Measurements from ENCODE around the gene DNAJC8.

The DNAJC8 gene

DNA sequence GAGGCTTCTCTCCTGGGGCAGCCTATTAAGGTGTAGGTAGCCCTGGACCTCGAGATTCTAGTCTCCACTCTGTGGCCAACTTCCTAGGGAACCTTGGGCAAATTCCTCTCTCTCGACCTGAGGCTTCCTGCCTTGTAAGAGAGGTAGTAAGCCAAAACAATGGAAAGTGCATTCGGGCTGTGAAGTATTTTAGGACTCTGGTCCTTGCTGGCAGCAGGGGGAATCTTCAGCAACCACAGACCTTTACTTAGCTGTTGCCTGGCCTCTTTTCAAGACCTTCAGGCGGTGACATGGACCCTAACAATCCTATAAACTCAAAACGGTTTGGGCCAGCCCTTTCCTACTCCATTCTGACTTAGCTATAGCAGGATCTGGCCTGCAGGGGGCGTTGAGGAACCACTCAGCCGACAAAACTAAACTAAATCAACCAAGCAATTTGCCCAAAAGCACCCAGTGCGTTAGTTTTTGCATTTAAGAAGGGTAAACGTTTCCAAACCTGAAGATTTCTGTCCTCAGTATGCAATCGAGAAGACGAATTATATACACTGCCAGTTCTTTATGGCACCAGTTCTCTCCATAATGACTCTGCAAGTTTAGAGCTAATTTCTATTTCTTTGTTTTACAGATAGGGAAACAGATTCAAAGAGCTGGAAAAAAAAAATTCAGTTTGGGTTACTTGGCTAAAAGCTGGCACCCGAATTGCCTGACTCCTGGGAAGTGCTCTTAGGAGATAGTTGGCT is 15.6 kb upstream of the DNAJC8 start:
- peak overlapping the region; percentile 40 for H3K9ac ChIP-seq (ENCODE audit: low read depth, low read length)
- peak overlapping the region; percentile 69 for H3K4me2 ChIP-seq (ENCODE audit: low read length)
- peak overlapping the region; percentile 43 for H3K4me3 ChIP-seq (ENCODE audit: low read length)
- H3K36me3 ChIP-seq (ENCODE audit: insufficient read depth, low read length), result no peaks in the 10 kb centered on the region
- H3K27me3 ChIP-seq (ENCODE audit: control insufficient read depth, insufficient read depth, low read length), result no peaks in the 10 kb centered on the region
- peaks cover 33% of the 10 kb centered on the region for H3K4me1 ChIP-seq (ENCODE audit: control insufficient read depth, insufficient read depth, low read length)
- H3K9me3 ChIP-seq (replicated peaks; ENCODE audit: low read length), result no peaks in the 10 kb centered on the region

DNA sequence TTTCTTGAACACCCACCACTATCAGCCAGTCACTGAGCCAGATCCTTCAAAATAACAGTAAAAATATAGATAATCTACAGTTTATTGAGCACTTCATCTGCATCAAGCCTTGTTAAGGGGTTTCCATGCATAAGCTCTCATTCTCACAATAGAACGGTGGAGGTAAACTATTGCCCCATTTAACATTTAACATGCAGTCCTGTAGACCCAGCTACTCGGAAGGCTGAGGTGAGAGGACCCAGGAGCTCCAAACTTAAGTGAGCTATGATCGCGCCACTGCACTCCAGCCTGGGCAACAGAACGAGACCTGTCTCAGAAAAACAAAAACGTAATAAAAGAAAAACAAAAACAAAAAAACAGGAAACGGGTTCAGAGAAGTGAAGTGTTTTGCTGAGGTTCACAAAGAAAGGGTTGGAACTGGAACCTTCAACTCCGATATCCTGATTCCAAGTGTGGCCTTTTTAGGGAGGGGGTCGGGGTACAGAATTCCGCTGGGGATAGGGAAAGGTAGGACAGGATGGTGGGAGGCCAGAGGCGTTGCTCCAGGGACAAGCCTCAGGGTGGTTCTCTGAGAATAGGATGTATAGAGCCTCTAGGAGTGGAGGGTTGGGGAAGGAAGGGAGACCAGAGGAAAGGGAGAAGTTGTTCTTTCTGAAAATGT is 14.9 kb upstream of the DNAJC8 start:
- peak overlapping the region; percentile 79 for H3K4me2 ChIP-seq (ENCODE audit: low read length)

DNA sequence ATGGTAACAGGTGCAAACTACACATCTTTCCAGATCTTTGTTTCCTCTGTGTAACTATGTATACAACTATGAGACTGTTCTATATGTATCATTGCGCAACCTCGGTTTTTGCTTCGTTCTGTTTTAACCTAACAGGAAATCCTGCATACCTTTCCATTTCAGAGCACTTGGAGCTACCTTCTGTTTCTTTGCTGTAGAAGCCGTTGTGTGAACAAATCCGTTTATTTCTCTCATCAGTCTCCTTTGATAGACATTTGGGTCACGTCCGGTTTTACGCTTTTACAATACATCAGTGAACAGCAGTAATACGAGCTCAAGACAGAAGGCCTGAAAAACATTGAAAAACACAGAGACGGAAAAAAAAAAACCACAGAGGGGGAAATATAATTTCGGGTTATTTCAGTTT is 13.6 kb upstream of the DNAJC8 start:
- Histone ChIP-seq H3K4me2 (ENCODE audit: low read length) (peak overlapping the region; percentile 66), H3K36me3 (ENCODE audit: insufficient read depth, low read length) (no peaks in the 10 kb centered on the region), H3K4me1 (ENCODE audit: control insufficient read depth, insufficient read depth, low read length) (peaks cover 33% of the 10 kb centered on the region), H3K27me3 (ENCODE audit: control insufficient read depth, insufficient read depth, low read length) (no peaks in the 10 kb centered on the region), H3K4me3 (ENCODE audit: low read length) (peak overlapping the region; percentile 66), H3K9me3 (replicated peaks; ENCODE audit: low read length) (no peaks in the 10 kb centered on the region), H3K9ac (ENCODE audit: low read depth, low read length) (peak overlapping the region; percentile 74)

More for the DNA sequence above, 14.9 kb upstream of the DNAJC8 start:
- peak overlapping the region; percentile 58 for H3K4me3 ChIP-seq (ENCODE audit: low read length)
- no peaks in the 10 kb centered on the region for H3K9me3 ChIP-seq (replicated peaks; ENCODE audit: low read length)
- no peaks in the 10 kb centered on the region for H3K36me3 ChIP-seq (ENCODE audit: insufficient read depth, low read length)
- H3K27me3 ChIP-seq (ENCODE audit: control insufficient read depth, insufficient read depth, low read length), result no peaks in the 10 kb centered on the region
- H3K9ac ChIP-seq (ENCODE audit: low read depth, low read length), result peak overlapping the region; percentile 40
- peaks cover 33% of the 10 kb centered on the region for H3K4me1 ChIP-seq (ENCODE audit: control insufficient read depth, insufficient read depth, low read length)

DNA sequence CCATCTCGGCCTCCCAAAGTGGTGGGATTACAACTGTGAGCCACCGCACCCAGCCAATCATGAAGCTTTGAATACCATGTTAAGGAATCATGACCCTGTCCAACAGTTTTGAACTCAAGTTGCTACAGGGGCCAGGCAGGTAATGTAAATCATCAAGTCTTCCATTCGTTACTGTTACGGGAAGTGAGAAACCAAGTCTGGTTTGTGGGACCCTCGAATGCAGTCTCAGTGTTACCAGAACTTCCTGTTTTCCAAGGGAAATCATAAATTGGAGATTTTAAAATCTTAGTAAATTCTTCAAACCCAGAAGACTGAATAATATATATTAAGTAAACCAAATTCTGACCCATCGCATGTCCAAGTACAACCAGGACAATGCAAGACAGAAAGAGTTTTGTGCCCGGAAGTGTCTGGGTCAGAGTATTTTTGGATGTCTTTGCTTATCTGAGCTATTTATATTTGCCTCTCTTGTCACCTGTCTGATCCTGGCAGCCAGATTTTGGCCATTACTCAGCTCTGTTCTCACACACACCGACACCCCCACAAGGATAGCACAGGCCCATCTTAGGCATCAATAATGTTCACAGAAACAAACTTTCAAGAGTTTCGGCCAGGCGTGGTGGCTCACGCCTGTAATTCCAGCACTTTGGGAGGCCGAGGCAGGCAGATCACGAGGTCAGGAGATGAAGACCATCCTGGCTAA is 11.9 kb upstream of the DNAJC8 start:
- Histone ChIP-seq H3K4me2 (ENCODE audit: low read length) (no peak overlapping the region), H3K27me3 (ENCODE audit: control insufficient read depth, insufficient read depth, low read length) (no peaks in the 10 kb centered on the region), H3K4me1 (ENCODE audit: control insufficient read depth, insufficient read depth, low read length) (peaks cover 30% of the 10 kb centered on the region), H3K4me3 (ENCODE audit: low read length) (no peak overlapping the region), H3K9ac (ENCODE audit: low read depth, low read length) (no peak overlapping the region), H3K36me3 (ENCODE audit: insufficient read depth, low read length) (no peaks in the 10 kb centered on the region), H3K9me3 (replicated peaks; ENCODE audit: low read length) (no peaks in the 10 kb centered on the region)

DNA sequence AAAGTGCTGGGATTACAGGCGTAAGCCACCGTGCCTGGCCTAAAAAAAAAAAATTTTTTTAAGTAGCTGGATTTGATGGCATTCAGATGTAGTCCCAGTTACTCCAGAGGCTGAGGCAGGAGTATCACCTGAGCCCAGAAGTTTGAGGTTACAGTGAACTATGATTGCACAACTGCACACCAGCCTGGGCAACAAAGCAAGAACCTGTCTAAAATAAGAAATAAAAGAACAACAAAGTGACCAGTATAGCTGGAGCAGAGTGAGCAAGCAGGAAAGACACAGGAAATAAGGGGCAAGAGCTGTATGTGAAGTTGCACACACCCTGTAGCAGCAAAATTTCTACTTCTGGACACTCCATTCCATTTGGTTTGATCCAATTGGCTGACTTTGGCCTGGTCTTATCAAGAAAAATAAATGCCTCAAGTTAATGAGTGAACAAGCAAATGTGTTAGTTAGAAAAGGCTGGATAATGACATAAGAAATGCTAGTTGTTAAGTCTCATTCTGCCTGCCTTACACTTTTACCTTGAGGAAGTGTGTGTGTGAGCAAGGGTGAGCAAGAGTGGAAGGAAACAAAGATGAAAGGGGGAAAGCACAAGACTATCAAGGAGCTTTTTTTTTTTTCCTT is 11.0 kb upstream of the DNAJC8 start:
- H3K36me3 ChIP-seq (ENCODE audit: insufficient read depth, low read length), result no peaks in the 10 kb centered on the region
- peaks cover 21% of the 10 kb centered on the region for H3K4me1 ChIP-seq (ENCODE audit: control insufficient read depth, insufficient read depth, low read length)
- H3K4me3 ChIP-seq (ENCODE audit: low read length), result no peak overlapping the region
- no peaks in the 10 kb centered on the region for H3K27me3 ChIP-seq (ENCODE audit: control insufficient read depth, insufficient read depth, low read length)
- no peak overlapping the region for H3K9ac ChIP-seq (ENCODE audit: low read depth, low read length)
- H3K4me2 ChIP-seq (ENCODE audit: low read length), result no peak overlapping the region
- H3K9me3 ChIP-seq (replicated peaks; ENCODE audit: low read length), result no peaks in the 10 kb centered on the region

DNA sequence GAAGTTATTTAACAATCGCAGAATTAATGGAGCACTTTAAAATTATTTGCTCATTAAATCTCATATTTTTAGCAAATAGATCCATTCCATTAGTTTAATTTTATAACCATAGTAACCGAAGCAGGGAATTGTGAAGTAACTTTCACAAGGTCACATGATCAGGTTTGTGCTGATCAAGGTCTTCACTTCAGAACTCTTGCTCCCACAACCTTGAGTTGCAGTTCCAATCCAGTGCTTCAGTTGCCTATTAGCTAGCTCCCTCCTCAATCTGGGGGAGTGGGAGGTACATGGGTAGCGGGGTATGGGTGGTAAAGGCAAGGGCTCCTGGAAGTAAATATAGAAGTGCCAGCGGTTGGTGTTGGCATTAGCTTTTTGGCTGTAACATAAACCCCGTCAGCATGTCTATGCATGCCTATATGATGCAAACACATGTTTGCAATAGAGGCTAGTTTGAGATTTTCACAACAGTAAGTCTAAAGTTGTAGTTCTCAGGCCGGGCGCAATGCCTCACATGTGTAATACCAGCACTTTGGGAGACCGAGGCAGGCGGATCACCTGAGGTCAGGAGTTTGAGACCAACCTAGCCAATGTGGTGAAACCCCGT is 8.9 kb upstream of the DNAJC8 start:
- H3K4me1 ChIP-seq (ENCODE audit: control insufficient read depth, insufficient read depth, low read length), result peaks cover 15% of the 10 kb centered on the region
- no peaks in the 10 kb centered on the region for H3K9me3 ChIP-seq (replicated peaks; ENCODE audit: low read length)
- H3K36me3 ChIP-seq (ENCODE audit: insufficient read depth, low read length), result no peaks in the 10 kb centered on the region
- no peak overlapping the region for H3K4me3 ChIP-seq (ENCODE audit: low read length)
- H3K9ac ChIP-seq (ENCODE audit: low read depth, low read length), result no peak overlapping the region
- no peaks in the 10 kb centered on the region for H3K27me3 ChIP-seq (ENCODE audit: control insufficient read depth, insufficient read depth, low read length)
- no peak overlapping the region for H3K4me2 ChIP-seq (ENCODE audit: low read length)

DNA sequence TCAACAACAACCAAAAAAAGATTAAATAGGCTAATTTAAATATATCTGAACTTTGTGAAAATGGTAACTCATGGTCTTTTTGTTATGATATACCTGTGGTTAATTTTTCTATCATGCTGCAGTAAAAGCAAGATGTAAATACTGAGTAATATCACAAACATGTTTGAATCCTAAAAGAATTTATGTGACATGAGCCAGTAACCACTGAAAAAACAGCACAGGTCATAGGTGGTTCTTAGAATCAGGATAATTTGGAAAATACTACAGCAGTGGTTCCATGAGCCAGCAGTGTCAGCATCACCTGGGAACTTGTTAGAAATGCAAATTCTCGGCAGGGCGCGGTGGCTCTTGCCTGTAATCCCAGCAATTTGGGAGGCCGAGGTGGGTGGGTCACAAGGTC is 7.2 kb upstream of the DNAJC8 start:
- no peaks in the 10 kb centered on the region for H3K36me3 ChIP-seq (ENCODE audit: insufficient read depth, low read length)
- H3K4me2 ChIP-seq (ENCODE audit: low read length), result no peak overlapping the region
- H3K9ac ChIP-seq (ENCODE audit: low read depth, low read length), result no peak overlapping the region
- H3K4me3 ChIP-seq (ENCODE audit: low read length), result no peak overlapping the region
- no peaks in the 10 kb centered on the region for H3K9me3 ChIP-seq (replicated peaks; ENCODE audit: low read length)
- H3K4me1 ChIP-seq (ENCODE audit: control insufficient read depth, insufficient read depth, low read length), result peaks cover 12% of the 10 kb centered on the region
- no peaks in the 10 kb centered on the region for H3K27me3 ChIP-seq (ENCODE audit: control insufficient read depth, insufficient read depth, low read length)

DNA sequence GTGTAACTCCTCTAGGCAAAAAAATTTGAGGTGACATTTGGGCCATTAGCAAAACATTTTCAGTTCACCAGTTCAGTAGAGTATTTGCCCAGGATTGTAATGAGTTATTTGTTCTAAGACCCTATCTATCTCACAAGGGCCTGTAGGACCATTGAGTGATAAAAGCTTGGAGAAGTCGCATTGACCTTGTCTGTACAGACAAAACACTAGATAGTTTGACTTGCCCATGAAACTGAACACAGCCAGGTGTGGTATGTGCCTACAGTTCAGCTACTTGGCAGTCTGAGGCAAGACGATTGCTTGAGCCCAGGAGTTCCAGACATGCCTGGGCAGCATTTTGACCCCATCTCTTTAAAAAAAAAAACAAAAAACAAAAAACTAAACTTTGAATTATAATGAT is 6.2 kb upstream of the DNAJC8 start:
- Histone ChIP-seq H3K4me3 (ENCODE audit: low read length) (no peak overlapping the region), H3K4me2 (ENCODE audit: low read length) (no peak overlapping the region), H3K36me3 (ENCODE audit: insufficient read depth, low read length) (no peaks in the 10 kb centered on the region), H3K9me3 (replicated peaks; ENCODE audit: low read length) (no peaks in the 10 kb centered on the region), H3K27me3 (ENCODE audit: control insufficient read depth, insufficient read depth, low read length) (no peaks in the 10 kb centered on the region), H3K4me1 (ENCODE audit: control insufficient read depth, insufficient read depth, low read length) (peaks cover 13% of the 10 kb centered on the region), H3K9ac (ENCODE audit: low read depth, low read length) (no peak overlapping the region)

DNA sequence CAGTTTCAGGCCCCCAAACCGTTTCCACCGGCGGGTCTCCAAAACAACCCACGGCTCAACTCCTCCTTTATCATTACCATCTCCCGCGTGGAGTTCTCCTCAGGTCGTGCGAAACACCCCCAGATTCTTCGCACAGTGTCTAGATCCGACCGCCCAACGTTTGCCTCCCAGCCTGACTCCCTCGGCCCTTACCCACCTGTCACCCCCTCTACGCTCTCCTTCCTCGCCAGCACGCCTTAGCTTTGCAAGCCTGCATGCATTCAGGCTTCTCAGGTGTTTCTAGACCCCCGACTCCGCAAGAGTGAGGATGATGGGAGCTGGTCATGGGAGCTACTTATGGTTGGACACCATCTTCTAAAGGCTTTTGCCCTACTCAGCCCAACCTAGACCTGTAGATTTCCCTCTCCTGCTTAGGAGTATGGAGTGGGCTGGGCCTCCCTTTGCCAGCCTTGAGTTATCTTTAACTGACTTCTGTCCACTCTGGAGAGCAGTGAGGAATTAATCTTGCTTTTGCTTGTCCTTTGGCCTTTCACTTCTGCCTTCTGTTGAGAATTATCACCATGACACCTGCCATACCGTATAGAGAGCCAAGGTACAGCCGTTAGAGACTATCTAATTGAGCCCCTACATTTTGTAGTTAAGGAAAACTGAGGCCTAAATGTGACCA is 4.0 kb upstream of the DNAJC8 start:
- H3K27me3 ChIP-seq (ENCODE audit: control insufficient read depth, insufficient read depth, low read length), result no peaks in the 10 kb centered on the region
- H3K9me3 ChIP-seq (replicated peaks; ENCODE audit: low read length), result no peaks in the 10 kb centered on the region
- H3K4me1 ChIP-seq (ENCODE audit: control insufficient read depth, insufficient read depth, low read length), result peaks cover 16% of the 10 kb centered on the region
- H3K36me3 ChIP-seq (ENCODE audit: insufficient read depth, low read length), result no peaks in the 10 kb centered on the region
- peak overlapping the region; percentile 99 for H3K4me2 ChIP-seq (ENCODE audit: low read length)
- peak overlapping the region; percentile 93 for H3K9ac ChIP-seq (ENCODE audit: low read depth, low read length)
- peak overlapping the region; percentile 100 for H3K4me3 ChIP-seq (ENCODE audit: low read length)

DNA sequence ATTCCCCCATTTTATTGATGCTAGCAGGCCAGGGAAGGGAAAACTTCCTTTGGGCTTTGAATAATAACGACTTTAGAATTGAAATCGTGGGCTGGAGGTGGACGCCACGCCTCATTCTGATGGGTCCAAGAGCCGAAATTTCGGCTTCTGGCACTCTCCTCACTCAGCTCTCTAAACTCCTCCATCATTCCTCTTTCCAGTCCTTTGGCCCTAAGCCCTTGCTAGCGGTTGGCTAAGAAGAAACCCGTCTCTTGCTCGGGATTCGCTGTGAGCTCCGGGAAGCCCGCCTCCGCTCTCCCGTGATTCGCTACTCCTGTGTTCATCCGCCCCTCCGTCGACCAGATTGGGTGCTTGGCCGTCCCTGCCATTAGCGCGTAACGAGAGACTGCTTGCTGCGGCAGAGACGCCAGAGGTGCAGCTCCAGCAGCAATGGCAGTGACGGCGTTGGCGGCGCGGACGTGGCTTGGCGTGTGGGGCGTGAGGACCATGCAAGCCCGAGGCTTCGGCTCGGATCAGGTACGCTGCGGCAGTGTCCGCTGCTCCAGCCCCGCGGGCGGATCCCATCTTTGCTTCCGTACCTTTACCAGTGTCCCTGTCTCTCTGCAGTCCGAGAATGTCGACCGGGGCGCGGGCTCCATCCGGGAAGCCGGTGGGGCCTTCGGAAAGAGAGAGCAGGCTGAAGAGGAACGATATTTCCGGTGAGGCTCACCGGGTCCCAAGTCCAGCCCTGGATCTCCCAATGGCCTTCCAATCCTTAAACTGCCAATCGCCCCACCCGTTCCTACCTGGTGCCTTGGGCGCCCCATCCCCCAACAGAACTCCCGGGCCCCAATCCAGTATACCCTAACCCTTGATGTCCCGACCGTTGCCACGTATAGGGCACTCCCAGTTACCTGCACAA is 3.2 kb upstream of the DNAJC8 start, which contains the start of gene ATP5IF1:
Gene ATP5IF1, plus strand, starts transcription at position 370 of the 901 bp plus-strand sequence. Its CDS starts 60 bp downstream, at position 430.
- H3K36me3 ChIP-seq (ENCODE audit: insufficient read depth, low read length), result no peaks in the 10 kb centered on the region
- peak within 1 kb of the TSS; percentile 100 for H3K4me3 ChIP-seq (ENCODE audit: low read length)
- no peaks in the 10 kb centered on the region for H3K27me3 ChIP-seq (ENCODE audit: control insufficient read depth, insufficient read depth, low read length)
- H3K9me3 ChIP-seq (replicated peaks; ENCODE audit: low read length), result no peaks in the 10 kb centered on the region
- H3K4me2 ChIP-seq (ENCODE audit: low read length), result peak within 1 kb of the TSS; percentile 99
- H3K9ac ChIP-seq (ENCODE audit: low read depth, low read length), result peak within 1 kb of the TSS; percentile 93
- peaks cover 16% of the 10 kb centered on the region for H3K4me1 ChIP-seq (ENCODE audit: control insufficient read depth, insufficient read depth, low read length)

Data from skeletal muscle satellite cell (primary cell).